CD4-positive, CD25-positive, alpha-beta regulatory T cell (primary cell): ENCODE data around the gene TFF2. TPM values are rescaled to one million over a fixed set of nuclear protein-coding genes. Genes with fewer than 3 reads are reported as not detected.

ENCODE experiments used
- ATAC-seq, 2 donors: fragments of 150-1000 bp; cut with Tn5 transposase; one replicate each; pipeline ENCODE4 v1.10.0; 2021; ENCODE audit warnings: low read depth in 2 of 2, moderate number of reproducible peaks in 2 of 2, moderate library complexity in 1 of 2
- DNase-seq, 3 donors: peaks; one replicate each; pipeline versions ENCODE4 v3.0.0 to v3.0.0-alpha.2; 2012 to 2022; ENCODE audit warnings: mixed read lengths in 1 of 3
- H3K27ac ChIP-seq: one replicate; pipeline ENCODE4 v1.7.0; 2013; ENCODE audit warnings: mild to moderate bottlenecking, low read length; ENCODE audit not compliant: insufficient read depth, poor library complexity, severe bottlenecking
- H3K27me3 ChIP-seq: one replicate; pipeline ENCODE4 v1.7.0; 2013; ENCODE audit warnings: low read length; ENCODE audit not compliant: control insufficient read depth, insufficient read depth
- H3K36me3 ChIP-seq: one replicate; pipeline ENCODE4 v1.7.0; 2013; ENCODE audit warnings: mild to moderate bottlenecking, low read length, moderate library complexity; ENCODE audit not compliant: control insufficient read depth, insufficient read depth
- H3K4me1 ChIP-seq: 2 replicates; pipeline ENCODE4 v1.7.0; 2013; ENCODE audit warnings: mild to moderate bottlenecking, low read length; ENCODE audit not compliant: insufficient read depth, control insufficient read depth, poor library complexity, severe bottlenecking
- H3K4me3 ChIP-seq: one replicate; pipeline ENCODE4 v1.7.0; 2013; ENCODE audit warnings: low read depth, mild to moderate bottlenecking, low read length, moderate library complexity
- H3K9me3 ChIP-seq, 2 experiments: 1 replicate in 1 of 2; 2 replicates in 1 of 2; pipeline ENCODE4 v1.7.0; 2013; ENCODE audit warnings: low read length in 2 of 2, mild to moderate bottlenecking in 1 of 2, moderate library complexity in 1 of 2; ENCODE audit not compliant: control insufficient read depth in 2 of 2
- H3K27ac Mint-ChIP-seq, 3 donors: one replicate each; pipeline ENCODE4 v1.8.0; 2020 to 2022; ENCODE audit warnings: mild to moderate bottlenecking in 3 of 3, mixed read lengths in 3 of 3, moderate library complexity in 2 of 3
- H3K27me3 Mint-ChIP-seq: one replicate; pipeline ENCODE4 v1.8.0; 2022; ENCODE audit warnings: mild to moderate bottlenecking, mixed read lengths
- H3K36me3 Mint-ChIP-seq: one replicate; pipeline ENCODE4 v1.8.0; 2020; ENCODE audit warnings: mixed read lengths
- H3K4me1 Mint-ChIP-seq, 4 donors: one replicate each; pipeline ENCODE4 v1.8.0; 2020 to 2022; ENCODE audit warnings: mixed read lengths in 4 of 4, mild to moderate bottlenecking in 1 of 4
- H3K4me3 Mint-ChIP-seq, 4 donors: one replicate each; pipeline ENCODE4 v1.8.0; 2020 to 2022; ENCODE audit warnings: mild to moderate bottlenecking in 4 of 4, mixed read lengths in 4 of 4, moderate library complexity in 3 of 4
- H3K9me3 Mint-ChIP-seq, 7 donors: one replicate each; pipeline ENCODE4 v1.8.0; 2020 to 2022; ENCODE audit warnings: mixed read lengths in 7 of 7, mild to moderate bottlenecking in 3 of 7, moderate library complexity in 2 of 7
- polyA plus RNA-seq, 4 donors: library from polyadenylated mRNA; unstranded; fragments of 300-500 nt; fragmentation: Illumina TruSeq; gene quantifications; one replicate each; pipeline ENCODE4 v1.2.3, GENCODE V29; 2021
- total RNA-seq: library from RNA; stranded (reverse); gene quantifications from one replicate; pipeline ENCODE4 v1.2.3, GENCODE V29; 2022

TFF2 gene
- total and polyA plus RNA-seq, 5 donors from 2014 or later = not detected

DNA sequence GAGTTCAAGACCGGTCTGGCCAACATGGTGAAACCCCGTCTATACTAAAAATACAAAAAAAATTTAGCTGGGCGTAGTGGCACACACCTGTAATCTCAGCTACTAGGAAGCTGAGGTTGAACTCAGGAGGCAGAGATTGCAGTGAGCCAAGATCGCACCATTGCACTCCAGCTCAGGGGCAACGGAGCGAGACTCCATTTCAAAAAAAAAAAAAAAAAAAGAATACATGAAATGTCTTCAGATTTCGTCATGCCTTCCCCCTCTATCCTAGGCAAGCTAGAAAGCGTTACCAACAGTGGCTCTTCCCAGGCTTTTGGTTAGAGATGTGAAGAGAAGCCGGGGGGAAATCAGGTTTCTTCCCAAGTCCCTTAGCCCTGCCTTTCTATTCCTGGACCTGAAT lies 11.9 kb upstream of the TFF2 start:
- peaks cover 0 to 2% (median 0%) of the 10 kb centered on the region in 4 donors for H3K4me1 Mint-ChIP-seq
- H3K4me3 ChIP-seq = no peak overlapping the region
- no peaks in the 10 kb centered on the region for H3K4me1 ChIP-seq
- no peaks in the 10 kb centered on the region for H3K27me3 ChIP-seq
- no peak overlapping the region for H3K27ac Mint-ChIP-seq
- H3K36me3 Mint-ChIP-seq = no peaks in the 10 kb centered on the region
- no peak for DNase-seq
- no peak overlapping the region for H3K4me3 Mint-ChIP-seq
- peaks cover 0 to 2% (median 0%) of the 10 kb centered on the region in 7 donors for H3K9me3 Mint-ChIP-seq
- no peak for ATAC-seq
- no peaks in the 10 kb centered on the region for H3K36me3 ChIP-seq
- H3K27me3 Mint-ChIP-seq = peaks cover 15% of the 10 kb centered on the region
- H3K27ac ChIP-seq = no peak overlapping the region
- H3K9me3 ChIP-seq = peaks cover 0 to 5% of the 10 kb centered on the region in 2 experiments

DNA sequence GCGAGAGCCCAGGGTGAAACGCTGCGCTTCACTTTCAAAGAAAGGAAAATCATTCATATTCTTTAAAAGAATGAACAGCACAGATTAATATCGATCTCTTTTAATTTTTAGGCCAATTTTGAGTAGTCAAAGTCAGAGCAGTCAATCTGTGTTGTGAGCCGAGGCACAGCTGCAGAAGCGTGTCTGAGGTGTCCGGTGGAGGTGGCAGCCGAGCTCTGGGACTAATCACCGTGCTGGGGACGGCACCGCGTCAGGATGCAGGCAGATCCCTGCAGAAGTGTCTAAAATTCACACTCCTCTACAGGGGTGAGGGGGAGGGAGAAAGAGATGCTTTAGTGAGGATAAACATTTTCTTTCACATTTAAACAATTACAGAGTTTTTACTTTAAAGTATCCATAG lies 11.4 kb upstream of the TFF2 start:
- Mint-ChIP-seq H3K9me3 (peaks cover 0 to 2% (median 0%) of the 10 kb centered on the region in 7 donors), H3K4me1 (no peaks in the 10 kb centered on the region), H3K27me3 (peaks cover 11% of the 10 kb centered on the region), H3K4me3 (no peak overlapping the region), H3K27ac (no peak overlapping the region), H3K36me3 (no peaks in the 10 kb centered on the region)
- Histone ChIP-seq H3K4me1 (no peaks in the 10 kb centered on the region), H3K4me3 (no peak overlapping the region), H3K27me3 (peaks cover 1% of the 10 kb centered on the region), H3K27ac (no peak overlapping the region), H3K9me3 (peaks cover 0 to 5% of the 10 kb centered on the region in 2 experiments), H3K36me3 (no peaks in the 10 kb centered on the region)
- DNase-seq (no peak), ATAC-seq (no peak)

GRCh38 chr21:42361286-42361685 lies 10.5 kb upstream of the TFF2 start:
- Histone ChIP-seq H3K27me3 (peaks cover 4% of the 10 kb centered on the region), H3K4me3 (no peak overlapping the region), H3K36me3 (no peaks in the 10 kb centered on the region), H3K4me1 (no peaks in the 10 kb centered on the region), H3K27ac (no peak overlapping the region), H3K9me3 (peaks cover 0 to 5% of the 10 kb centered on the region in 2 experiments)
- Mint-ChIP-seq H3K27me3 (peaks cover 11% of the 10 kb centered on the region), H3K36me3 (no peaks in the 10 kb centered on the region), H3K4me1 (no peaks in the 10 kb centered on the region), H3K4me3 (no peak overlapping the region), H3K9me3 (peaks cover 0 to 3% (median 0%) of the 10 kb centered on the region in 7 donors), H3K27ac (no peak overlapping the region)
- no peak for ATAC-seq
- DNase-seq = no peak

DNA sequence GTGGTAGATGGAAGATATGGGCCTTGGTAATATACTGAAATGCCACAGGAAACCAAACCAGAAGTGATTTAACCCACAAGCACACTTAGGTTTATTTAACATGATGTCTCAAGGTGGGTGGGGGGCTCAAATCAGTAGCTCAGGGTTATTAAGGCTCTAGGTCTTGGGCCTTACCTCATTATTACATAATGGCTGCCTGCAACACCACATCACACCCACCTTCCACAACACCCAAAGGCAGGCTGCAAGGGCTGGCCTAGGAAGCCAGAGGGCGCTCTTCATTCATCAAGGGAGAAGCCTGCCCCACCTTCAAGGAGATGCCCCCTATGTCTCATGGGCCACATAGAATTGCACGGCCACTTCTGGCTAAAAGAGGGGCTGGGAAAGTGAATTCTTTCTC lies 9.5 kb upstream of the TFF2 start:
- H3K27me3 ChIP-seq = peaks cover 4% of the 10 kb centered on the region
- DNase-seq = peak in 1 of 3 donors; percentile 26
- peaks cover 0 to 8% (median 0%) of the 10 kb centered on the region in 7 donors for H3K9me3 Mint-ChIP-seq
- peaks cover 7% of the 10 kb centered on the region for H3K27me3 Mint-ChIP-seq
- H3K4me1 Mint-ChIP-seq = no peaks in the 10 kb centered on the region
- no peaks in the 10 kb centered on the region for H3K36me3 ChIP-seq
- no peak overlapping the region for H3K4me3 ChIP-seq
- peaks cover 4 to 11% of the 10 kb centered on the region in 2 experiments for H3K9me3 ChIP-seq
- H3K4me3 Mint-ChIP-seq = no peak overlapping the region
- H3K27ac Mint-ChIP-seq = no peak overlapping the region
- no peak overlapping the region for H3K27ac ChIP-seq
- no peaks in the 10 kb centered on the region for H3K4me1 ChIP-seq
- no peaks in the 10 kb centered on the region for H3K36me3 Mint-ChIP-seq
- no peak for ATAC-seq

DNA sequence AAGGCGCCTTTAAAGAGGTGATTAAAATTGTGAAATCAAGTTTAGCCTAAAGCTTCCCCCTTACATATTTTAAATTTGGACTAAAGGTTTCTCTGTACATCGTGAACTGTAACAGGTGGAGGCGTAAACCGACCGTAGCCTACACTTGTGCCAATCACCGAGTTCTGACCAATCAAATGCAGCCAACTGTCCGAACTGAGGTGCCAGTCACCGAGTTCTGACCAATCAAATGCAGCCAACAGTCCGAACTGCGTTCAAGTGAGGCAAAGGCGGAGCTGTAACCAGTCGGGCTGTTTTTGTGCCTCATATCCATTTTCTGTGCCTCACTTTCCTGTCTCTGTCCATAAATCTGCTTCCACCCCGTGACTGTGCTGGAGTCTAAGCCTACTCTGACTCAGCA lies 8.1 kb upstream of the TFF2 start:
- H3K4me1 Mint-ChIP-seq = no peaks in the 10 kb centered on the region
- DNase-seq = no peak
- no peak overlapping the region for H3K4me3 Mint-ChIP-seq
- H3K27me3 Mint-ChIP-seq = peaks cover 11% of the 10 kb centered on the region
- ATAC-seq = no peak
- Histone ChIP-seq H3K4me1 (no peaks in the 10 kb centered on the region), H3K4me3 (no peak overlapping the region), H3K36me3 (no peaks in the 10 kb centered on the region), H3K9me3 (peaks cover 9 to 22% of the 10 kb centered on the region in 2 experiments), H3K27ac (no peak overlapping the region), H3K27me3 (peaks cover 4% of the 10 kb centered on the region)
- peaks cover 5% of the 10 kb centered on the region for H3K36me3 Mint-ChIP-seq
- peaks cover 0 to 18% (median 2%) of the 10 kb centered on the region in 7 donors for H3K9me3 Mint-ChIP-seq
- H3K27ac Mint-ChIP-seq = no peak overlapping the region

DNA sequence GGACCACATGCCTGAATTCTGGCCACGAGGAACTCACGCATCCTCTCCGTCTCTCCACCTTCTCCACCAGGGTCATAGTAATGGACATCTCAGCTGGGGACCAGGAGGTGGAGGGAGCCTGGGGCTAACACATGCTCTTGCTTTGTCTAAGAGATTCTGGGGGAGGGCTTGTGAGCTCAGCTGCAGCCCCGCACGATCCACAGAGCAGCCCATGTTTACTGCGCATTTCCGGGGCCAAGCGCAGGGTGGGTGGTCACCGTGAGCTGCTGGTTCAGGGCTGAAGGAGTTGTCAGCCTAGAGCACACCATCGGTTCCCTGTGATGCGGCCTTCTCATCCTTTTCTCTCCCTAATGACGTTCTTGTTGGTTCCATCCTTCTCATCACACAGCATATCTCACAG lies 7.5 kb upstream of the TFF2 start:
- H3K4me3 ChIP-seq = no peak overlapping the region
- peaks cover 4% of the 10 kb centered on the region for H3K27me3 ChIP-seq
- H3K27ac ChIP-seq = no peak overlapping the region
- ATAC-seq = no peak
- H3K36me3 Mint-ChIP-seq = peaks cover 5% of the 10 kb centered on the region
- peaks cover 0 to 18% (median 2%) of the 10 kb centered on the region in 7 donors for H3K9me3 Mint-ChIP-seq
- no peaks in the 10 kb centered on the region for H3K4me1 ChIP-seq
- H3K27me3 Mint-ChIP-seq = peaks cover 15% of the 10 kb centered on the region
- no peaks in the 10 kb centered on the region for H3K4me1 Mint-ChIP-seq
- no peak overlapping the region for H3K27ac Mint-ChIP-seq
- no peak for DNase-seq
- no peak overlapping the region for H3K4me3 Mint-ChIP-seq
- H3K36me3 ChIP-seq = no peaks in the 10 kb centered on the region
- H3K9me3 ChIP-seq = peaks cover 9 to 22% of the 10 kb centered on the region in 2 experiments

- DNase-seq = no peak
- H3K36me3 ChIP-seq = no peaks in the 10 kb centered on the region
- H3K27ac ChIP-seq = no peak overlapping the region
- H3K4me3 ChIP-seq = no peak overlapping the region
- no peak overlapping the region for H3K4me3 Mint-ChIP-seq
- ATAC-seq = no peak
- H3K4me1 Mint-ChIP-seq = no peaks in the 10 kb centered on the region
- H3K4me1 ChIP-seq = no peaks in the 10 kb centered on the region
- H3K27ac Mint-ChIP-seq = no peak overlapping the region
- peaks cover 5% of the 10 kb centered on the region for H3K36me3 Mint-ChIP-seq
- H3K27me3 ChIP-seq = peaks cover 4% of the 10 kb centered on the region
- peaks cover 9 to 22% of the 10 kb centered on the region in 2 experiments for H3K9me3 ChIP-seq
- H3K27me3 Mint-ChIP-seq = peaks cover 15% of the 10 kb centered on the region
- peaks cover 0 to 18% (median 2%) of the 10 kb centered on the region in 7 donors for H3K9me3 Mint-ChIP-seq
Observed at GRCh38 chr21:42357307-42357706, 6.5 kb upstream of the TFF2 start.

GRCh38 chr21:42356650-42357049 lies 5.9 kb upstream of the TFF2 start:
- Histone ChIP-seq H3K4me3 (no peak overlapping the region), H3K27ac (no peak overlapping the region), H3K27me3 (peaks cover 4% of the 10 kb centered on the region), H3K4me1 (no peaks in the 10 kb centered on the region), H3K36me3 (no peaks in the 10 kb centered on the region), H3K9me3 (peaks cover 9 to 22% of the 10 kb centered on the region in 2 experiments)
- Mint-ChIP-seq H3K27ac (no peak overlapping the region), H3K9me3 (peaks cover 0 to 18% (median 2%) of the 10 kb centered on the region in 7 donors), H3K36me3 (peaks cover 5% of the 10 kb centered on the region), H3K27me3 (peaks cover 8% of the 10 kb centered on the region), H3K4me1 (no peaks in the 10 kb centered on the region), H3K4me3 (no peak overlapping the region)
- no peak for ATAC-seq
- DNase-seq = no peak
